ENCODE data around the gene EXT2. TPM values are rescaled to one million over a fixed set of nuclear protein-coding genes. Genes with fewer than 3 reads are reported as not detected.

EXT2 gene
- total and polyA plus RNA-seq, 11 donors = 12.6 to 41.9 (median 31.9) TPM

- Histone ChIP-seq H3K9me3 (peaks cover 0 to 5% (median 0%) of the 10 kb centered on the region in 12 donors), H3K36me3 (peaks cover 0 to 10% (median 0%) of the 10 kb centered on the region in 9 donors), H3K27ac (no peak overlapping the region), H3K4me3 (no peak overlapping the region), H3K27me3 (no peaks in the 10 kb centered on the region), H3K4me1 (no peaks in the 10 kb centered on the region)
- ATAC-seq (no peak), DNase-seq (no peak)
- 78 to 89% (median 82%) methylated on average over 4 of the region's 4 CpGs for WGBS, 4 donors
- no peak for TF ChIP-seq CTCF (IDR thresholded peaks at IDR 0.05)
- TF ChIP-seq POLR2A (IDR thresholded peaks at IDR 0.05) = no peak
- intact Hi-C loops (cut with DNase I) = no loop called here
Measured at GRCh38 chr11:44088871-44089270, 6.6 kb upstream of the EXT2 start.

GRCh38 chr11:44090539-44090938 is 4.9 kb upstream of the EXT2 start:
- 65 to 74% (median 69%) methylated on average over 1 of the region's 1 CpG for WGBS, 4 donors
- Histone ChIP-seq H3K4me1 (peaks cover 0 to 14% (median 9%) of the 10 kb centered on the region in 12 donors), H3K36me3 (peaks cover 0 to 6% (median 0%) of the 10 kb centered on the region in 9 donors), H3K27ac (no peak overlapping the region), H3K27me3 (no peaks in the 10 kb centered on the region), H3K4me3 (no peak overlapping the region), H3K9me3 (peaks cover 0 to 5% (median 0%) of the 10 kb centered on the region in 12 donors)
- ATAC-seq = no peak
- DNase-seq = no peak
- no peak for TF ChIP-seq POLR2A (IDR thresholded peaks at IDR 0.05)
- no peak for TF ChIP-seq CTCF (IDR thresholded peaks at IDR 0.05)
- intact Hi-C loops (cut with DNase I) = loop anchor here in 5 of 10 donors (5.0 to 10.0 kb wide), 3 partner anchors 444 to 524 kb away; no protein-coding TSS in a partner anchor

- WGBS, 4 donors = 25 to 30% (median 29%) methylated on average over 11 of the region's 11 CpGs
- TF ChIP-seq CTCF (IDR thresholded peaks at IDR 0.05) (peak; percentile 69 to 89 (median 81)), POLR2A (IDR thresholded peaks at IDR 0.05) (no peak)
- Histone ChIP-seq H3K4me1 (peaks cover 0 to 29% (median 22%) of the 10 kb centered on the region in 12 donors), H3K36me3 (no peaks in the 10 kb centered on the region), H3K27ac (no peak overlapping the region), H3K9me3 (no peaks in the 10 kb centered on the region), H3K4me3 (no peak overlapping the region), H3K27me3 (no peaks in the 10 kb centered on the region)
- ATAC-seq (peak; percentile 28 to 67 (median 42)), DNase-seq (peak in 4 of 5 donors; percentile 80 to 85 (median 82))
- intact Hi-C loops (cut with DNase I) = loop anchor here in 7 of 10 donors (1.0 to 10.0 kb wide), 5 partner anchors 440 to 520 kb away; no protein-coding TSS in a partner anchor
Measured at GRCh38 chr11:44094260-44094868, 1.1 kb upstream of the EXT2 start.

GRCh38 chr11:44096360-44097185 is 1.1 kb downstream of the EXT2 start:
- 12 to 17% (median 13%) methylated on average over 15 to 18 of the region's 18 CpGs for WGBS, 4 donors
- peak overlapping the region in 3 of 12 donors; percentile 85 to 95 (median 90) for H3K27ac ChIP-seq
- ATAC-seq = peak in 2 of 4 donors; percentile 4 to 6

More at GRCh38 chr11:44096360-44097185, 1.1 kb downstream of the EXT2 start:
- intact Hi-C loops (cut with DNase I) = loop anchor here in 5 of 10 donors (5.0 to 10.0 kb wide), 3 partner anchors 438 to 518 kb away; no protein-coding TSS in a partner anchor
- Histone ChIP-seq H3K4me3 (peak overlapping the region; percentile 70 to 99 (median 90)), H3K4me1 (peaks cover 0 to 36% (median 26%) of the 10 kb centered on the region in 12 donors), H3K9me3 (no peaks in the 10 kb centered on the region), H3K36me3 (no peaks in the 10 kb centered on the region), H3K27me3 (no peaks in the 10 kb centered on the region)
- no peak for DNase-seq
- no peak for TF ChIP-seq POLR2A (IDR thresholded peaks at IDR 0.05)
- TF ChIP-seq CTCF (IDR thresholded peaks at IDR 0.05) = no peak
